ENCODE measurements around the gene PDPK1. TPM values are rescaled to one million over a fixed set of nuclear protein-coding genes. Genes with fewer than 3 reads are reported as not detected.
A peak's percentile ranks its signal among the peaks of the same experiment; 100 is the strongest.

Gene PDPK1
- total and polyA plus RNA-seq, 7 donors = 12.9 to 44.5 (median 32.6) TPM

DNA sequence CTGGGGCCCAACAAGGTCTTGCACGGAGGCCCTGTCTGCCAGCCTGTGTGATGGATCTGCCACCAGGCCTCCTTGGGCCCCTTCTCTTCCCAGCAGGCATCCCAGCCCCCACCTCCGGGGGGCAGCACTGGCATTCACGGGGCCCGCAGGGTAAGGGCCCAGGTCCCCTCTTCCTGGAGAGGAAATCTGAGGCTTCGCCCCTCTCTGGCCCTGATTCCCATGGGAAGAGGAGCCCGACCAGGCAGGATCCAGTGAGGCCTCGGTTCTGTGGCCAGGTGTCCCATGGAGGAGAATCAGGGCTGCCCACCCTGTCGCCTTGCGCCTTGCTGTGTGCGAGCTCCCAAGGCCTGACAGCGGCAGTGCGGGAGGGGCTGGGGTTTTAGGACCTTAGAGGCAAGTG is 48.4 kb downstream of the PDPK1 start:
- TF ChIP-seq, protein P1, sequence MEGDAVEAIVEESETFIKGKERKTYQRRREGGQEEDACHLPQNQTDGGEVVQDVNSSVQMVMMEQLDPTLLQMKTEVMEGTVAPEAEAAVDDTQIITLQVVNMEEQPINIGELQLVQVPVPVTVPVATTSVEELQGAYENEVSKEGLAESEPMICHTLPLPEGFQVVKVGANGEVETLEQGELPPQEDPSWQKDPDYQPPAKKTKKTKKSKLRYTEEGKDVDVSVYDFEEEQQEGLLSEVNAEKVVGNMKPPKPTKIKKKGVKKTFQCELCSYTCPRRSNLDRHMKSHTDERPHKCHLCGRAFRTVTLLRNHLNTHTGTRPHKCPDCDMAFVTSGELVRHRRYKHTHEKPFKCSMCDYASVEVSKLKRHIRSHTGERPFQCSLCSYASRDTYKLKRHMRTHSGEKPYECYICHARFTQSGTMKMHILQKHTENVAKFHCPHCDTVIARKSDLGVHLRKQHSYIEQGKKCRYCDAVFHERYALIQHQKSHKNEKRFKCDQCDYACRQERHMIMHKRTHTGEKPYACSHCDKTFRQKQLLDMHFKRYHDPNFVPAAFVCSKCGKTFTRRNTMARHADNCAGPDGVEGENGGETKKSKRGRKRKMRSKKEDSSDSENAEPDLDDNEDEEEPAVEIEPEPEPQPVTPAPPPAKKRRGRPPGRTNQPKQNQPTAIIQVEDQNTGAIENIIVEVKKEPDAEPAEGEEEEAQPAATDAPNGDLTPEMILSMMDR (IDR thresholded peaks at IDR 0.05) = no peak
- DNase-seq = peak in 1 of 2 donors; percentile 52
- 78 to 82% (median 80%) methylated on average over 11 to 12 of the region's 12 CpGs for WGBS, 3 donors
- intact Hi-C loops (cut with DNase I) = no loop called here
- H3K27me3 ChIP-seq (ENCODE audit: insufficient read depth in 3 of 3, low read length in 2 of 3) = no peaks in the 10 kb centered on the region
- H3K27ac ChIP-seq = peak overlapping the region; percentile 62
- H3K4me1 ChIP-seq = peaks cover 17% of the 10 kb centered on the region
- H3K36me3 ChIP-seq (ENCODE audit: insufficient read depth in 1 of 2, low read depth in 1 of 2) = peaks cover 6 to 48% of the 10 kb centered on the region in 2 donors
- ATAC-seq = peak in 1 of 4 donors; percentile 18
- no peak overlapping the region for H3K4me3 ChIP-seq
- H3K9me3 ChIP-seq = no peaks in the 10 kb centered on the region

DNA sequence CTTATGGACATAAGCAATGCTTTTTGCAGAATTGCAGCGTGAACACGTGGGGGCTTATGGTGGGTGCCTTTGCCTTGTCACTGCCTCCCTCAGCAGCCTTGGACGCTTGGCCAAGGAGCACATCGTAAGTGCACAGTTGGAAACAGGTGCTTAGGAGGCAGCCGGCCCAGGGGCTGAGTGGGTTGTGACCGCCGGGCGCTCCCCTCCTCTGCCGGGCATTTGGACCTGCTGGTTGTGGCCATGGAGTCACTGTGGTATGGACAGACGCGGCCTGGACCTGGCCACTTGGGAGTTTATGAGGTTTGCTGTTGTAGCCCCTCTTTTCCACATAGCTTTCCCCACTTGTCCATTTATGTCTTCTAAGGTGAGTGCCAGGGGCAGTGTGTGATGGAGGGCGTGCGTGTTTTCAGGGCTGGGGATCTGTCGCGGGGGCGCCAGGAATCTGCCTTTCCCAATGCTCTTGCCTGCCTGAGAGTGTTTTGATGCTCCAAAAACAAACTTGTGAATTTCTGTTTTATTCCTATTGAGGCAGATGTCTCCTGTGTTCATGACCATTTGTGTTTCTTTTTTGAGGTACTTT is 49.2 kb downstream of the PDPK1 start:
- peaks cover 6 to 52% of the 10 kb centered on the region in 2 donors for H3K36me3 ChIP-seq (ENCODE audit: insufficient read depth in 1 of 2, low read depth in 1 of 2)
- H3K9me3 ChIP-seq = no peaks in the 10 kb centered on the region
- TF ChIP-seq, protein P1 (IDR thresholded peaks at IDR 0.05) = no peak
- H3K4me3 ChIP-seq = no peak overlapping the region
- ATAC-seq (no peak), DNase-seq (peak in 1 of 2 donors; percentile 33)
- WGBS, 3 donors = 81 to 86% (median 83%) methylated on average over 16 of the region's 16 CpGs
- no peak overlapping the region for H3K27ac ChIP-seq
- peaks cover 17% of the 10 kb centered on the region for H3K4me1 ChIP-seq
- intact Hi-C loops (cut with DNase I) = no loop called here
- no peaks in the 10 kb centered on the region for H3K27me3 ChIP-seq (ENCODE audit: insufficient read depth in 3 of 3, low read length in 2 of 3)

DNA sequence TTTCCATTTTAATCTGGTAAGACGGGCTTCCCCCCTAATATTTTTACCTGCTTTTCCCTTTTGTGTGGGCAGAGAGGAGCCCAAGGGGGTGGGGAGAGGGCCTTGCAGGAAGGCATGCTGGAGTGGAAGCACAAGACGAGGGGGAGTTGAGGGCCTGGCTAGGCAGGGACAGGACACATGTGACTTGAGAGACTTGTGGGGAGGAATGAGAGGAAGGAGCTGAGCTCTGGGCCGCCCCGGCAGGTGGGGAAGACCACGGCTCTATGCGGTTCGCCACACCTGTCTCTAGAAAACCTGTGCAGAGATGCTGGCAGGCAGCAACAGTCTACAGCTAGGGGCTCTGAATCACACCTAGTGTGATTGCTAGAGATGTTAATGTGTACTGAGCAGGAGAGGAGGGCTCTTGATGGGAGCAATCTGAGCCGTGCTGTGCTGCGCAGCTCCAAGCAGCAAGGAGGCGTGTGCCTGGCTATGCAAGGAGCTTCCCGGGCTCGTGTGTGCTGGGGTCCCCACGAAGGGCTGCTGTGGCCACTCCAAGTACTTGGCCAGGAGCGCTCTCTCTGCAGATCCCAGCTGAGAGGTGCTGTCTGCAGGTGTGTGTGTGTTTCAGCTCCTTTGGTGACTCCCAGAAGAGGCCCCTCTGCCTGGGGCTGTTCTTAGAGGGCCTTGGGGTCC is 50.2 kb downstream of the PDPK1 start:
- H3K4me1 ChIP-seq = peaks cover 17% of the 10 kb centered on the region
- no peaks in the 10 kb centered on the region for H3K27me3 ChIP-seq (ENCODE audit: insufficient read depth in 3 of 3, low read length in 2 of 3)
- intact Hi-C loops (cut with DNase I) = no loop called here
- DNase-seq = peak in 1 of 2 donors; percentile 17
- ATAC-seq = no peak
- TF ChIP-seq, protein P1 (IDR thresholded peaks at IDR 0.05) = no peak
- no peak overlapping the region for H3K4me3 ChIP-seq
- H3K9me3 ChIP-seq = no peaks in the 10 kb centered on the region
- peaks cover 6 to 52% of the 10 kb centered on the region in 2 donors for H3K36me3 ChIP-seq (ENCODE audit: insufficient read depth in 1 of 2, low read depth in 1 of 2)
- no peak overlapping the region for H3K27ac ChIP-seq
- 93 to 95% (median 94%) methylated on average over 14 of the region's 14 CpGs for WGBS, 3 donors

DNA sequence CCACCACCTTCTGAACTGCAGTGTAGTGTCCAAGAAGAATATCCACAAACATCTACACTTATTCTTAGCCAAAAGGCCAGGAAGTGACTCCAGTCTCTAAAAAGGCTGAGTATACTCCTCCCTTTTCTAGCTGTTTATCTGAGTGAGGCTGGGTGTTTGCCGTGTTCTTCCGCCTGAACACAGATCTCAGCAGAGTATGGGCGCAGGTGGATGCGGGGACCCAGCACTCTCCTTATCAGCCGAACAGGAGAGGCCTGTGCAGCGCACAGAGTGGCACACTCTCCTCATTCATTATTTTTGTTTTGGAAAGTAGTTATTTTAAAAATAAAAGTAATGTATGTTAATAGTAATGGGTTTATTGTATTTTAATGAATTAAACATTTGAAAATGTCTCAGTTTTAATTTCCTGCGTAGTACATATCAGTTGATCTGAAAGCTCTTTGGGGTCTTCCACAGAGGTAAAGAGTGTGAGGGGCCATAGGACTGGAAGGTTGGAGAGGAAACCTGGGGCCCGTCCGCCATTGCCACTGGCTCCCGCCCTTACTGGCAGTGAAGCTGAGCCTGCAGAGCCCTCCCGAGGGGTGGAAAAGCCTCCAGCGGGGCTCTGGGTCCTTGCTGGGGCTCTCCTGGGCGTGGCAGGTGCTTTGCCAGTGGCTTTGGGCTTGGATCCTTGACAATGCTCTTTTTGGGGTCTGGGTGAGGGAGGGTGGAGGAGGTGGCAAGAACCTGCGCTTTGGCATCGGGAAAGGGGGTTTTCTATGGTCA is 53.8 kb downstream of the PDPK1 start:
- intact Hi-C loops (cut with DNase I) = loop anchor here in 1 of 2 donors (10.0 kb wide), 1 partner anchor 57 kb away; the partner anchor contains the start of genes CEMP1 and PDPK1
- Histone ChIP-seq H3K27me3 (ENCODE audit: insufficient read depth in 3 of 3, low read length in 2 of 3) (no peaks in the 10 kb centered on the region), H3K4me3 (no peak overlapping the region), H3K9me3 (no peaks in the 10 kb centered on the region), H3K4me1 (peaks cover 18% of the 10 kb centered on the region), H3K27ac (no peak overlapping the region), H3K36me3 (ENCODE audit: insufficient read depth in 1 of 2, low read depth in 1 of 2) (peaks cover 6 to 51% of the 10 kb centered on the region in 2 donors)
- DNase-seq (peak in 1 of 2 donors; percentile 36), ATAC-seq (no peak)
- 95 to 97% (median 95%) methylated on average over 15 of the region's 15 CpGs for WGBS, 3 donors
- TF ChIP-seq, protein P1 (IDR thresholded peaks at IDR 0.05) = no peak

Measured in psoas muscle (tissue), 8 donors.